Measurements from ENCODE around the gene S100A13.

The S100A13 gene

DNA sequence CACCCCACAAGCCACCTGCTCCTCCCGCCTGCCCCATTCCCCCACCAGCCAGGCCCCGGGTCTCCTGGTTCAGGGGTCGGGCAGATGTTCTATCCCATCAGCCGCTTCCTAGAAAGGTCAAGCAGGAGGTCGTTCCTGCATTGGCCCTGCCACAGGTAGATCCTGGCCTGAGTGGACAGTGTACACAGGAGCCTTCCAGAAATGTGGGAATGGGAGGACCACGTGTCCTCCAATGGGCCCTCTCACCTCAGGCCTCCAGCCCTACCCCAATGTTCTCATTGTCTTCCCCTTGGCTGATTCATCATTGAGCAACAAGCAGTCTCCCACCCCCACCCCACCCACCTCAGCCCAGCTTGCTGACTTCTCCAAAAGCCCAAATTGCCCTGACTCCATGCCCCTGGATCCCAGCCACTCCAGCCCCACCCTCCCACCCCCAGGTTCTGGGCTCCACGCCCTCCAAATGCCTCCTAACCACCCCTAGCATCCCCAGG is 16.4 kb downstream of the S100A13 start:
- no peak for TF ChIP-seq EZH2 (IDR thresholded peaks at IDR 0.05; ENCODE audit: borderline replicate concordance, low read length)
- TF ChIP-seq, protein P1, sequence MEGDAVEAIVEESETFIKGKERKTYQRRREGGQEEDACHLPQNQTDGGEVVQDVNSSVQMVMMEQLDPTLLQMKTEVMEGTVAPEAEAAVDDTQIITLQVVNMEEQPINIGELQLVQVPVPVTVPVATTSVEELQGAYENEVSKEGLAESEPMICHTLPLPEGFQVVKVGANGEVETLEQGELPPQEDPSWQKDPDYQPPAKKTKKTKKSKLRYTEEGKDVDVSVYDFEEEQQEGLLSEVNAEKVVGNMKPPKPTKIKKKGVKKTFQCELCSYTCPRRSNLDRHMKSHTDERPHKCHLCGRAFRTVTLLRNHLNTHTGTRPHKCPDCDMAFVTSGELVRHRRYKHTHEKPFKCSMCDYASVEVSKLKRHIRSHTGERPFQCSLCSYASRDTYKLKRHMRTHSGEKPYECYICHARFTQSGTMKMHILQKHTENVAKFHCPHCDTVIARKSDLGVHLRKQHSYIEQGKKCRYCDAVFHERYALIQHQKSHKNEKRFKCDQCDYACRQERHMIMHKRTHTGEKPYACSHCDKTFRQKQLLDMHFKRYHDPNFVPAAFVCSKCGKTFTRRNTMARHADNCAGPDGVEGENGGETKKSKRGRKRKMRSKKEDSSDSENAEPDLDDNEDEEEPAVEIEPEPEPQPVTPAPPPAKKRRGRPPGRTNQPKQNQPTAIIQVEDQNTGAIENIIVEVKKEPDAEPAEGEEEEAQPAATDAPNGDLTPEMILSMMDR (IDR thresholded peaks at IDR 0.05; ENCODE audit: low read length), result no peak

DNA sequence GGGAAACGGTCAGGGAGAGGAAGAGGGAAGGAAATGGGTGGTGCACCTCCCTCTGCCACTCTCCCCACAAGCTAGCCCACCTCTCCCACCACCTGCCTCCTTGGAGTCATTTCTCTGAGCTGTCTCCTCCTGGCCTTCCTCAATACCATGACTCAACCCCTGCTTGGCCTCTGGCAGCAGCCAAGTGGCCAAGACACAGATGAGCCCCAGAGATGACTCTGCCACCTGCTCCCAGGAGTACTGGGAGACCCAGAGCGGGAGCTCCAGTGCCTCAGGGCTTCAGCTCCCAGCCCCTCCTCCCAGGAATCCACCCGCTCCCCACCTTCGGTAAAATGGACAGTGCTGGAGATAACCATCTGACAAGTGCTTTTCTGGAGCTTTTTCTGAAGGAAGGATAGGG is 17.0 kb downstream of the S100A13 start:
- no peaks in the 10 kb centered on the region for H3F3A ChIP-seq (ENCODE audit: insufficient read depth, low read length)
- H3K4me2 ChIP-seq (ENCODE audit: low read length), result no peak overlapping the region
- no peaks in the 10 kb centered on the region for H3K79me2 ChIP-seq (ENCODE audit: insufficient read depth, low read length)
- H3K9ac ChIP-seq (ENCODE audit: low read length), result no peak overlapping the region
- no peaks in the 10 kb centered on the region for H3K9me3 ChIP-seq (ENCODE audit: low read length)
- no peak overlapping the region for H2AFZ ChIP-seq (ENCODE audit: low read length)
- no peaks in the 10 kb centered on the region for H4K20me1 ChIP-seq (ENCODE audit: insufficient read depth, low read length)
- no peak overlapping the region for H3K4me3 ChIP-seq (ENCODE audit: low read depth, low read length, poor library complexity, severe bottlenecking)
- no peaks in the 10 kb centered on the region for H3K9me2 ChIP-seq (ENCODE audit: low read depth, low read length)
- H3K27ac ChIP-seq (ENCODE audit: low read depth, low read length, poor library complexity, severe bottlenecking), result no peak overlapping the region
- no peaks in the 10 kb centered on the region for H3K36me3 ChIP-seq (ENCODE audit: insufficient read depth, low read length)
- no peaks in the 10 kb centered on the region for H3K4me1 ChIP-seq (ENCODE audit: insufficient read depth, low read length, severe bottlenecking)
- H3K27me3 ChIP-seq (ENCODE audit: insufficient read depth, low read length), result no peaks in the 10 kb centered on the region; the same call in 1 of the 2 replicates
- TF ChIP-seq, protein P1 (IDR thresholded peaks at IDR 0.05; ENCODE audit: low read length), result no peak
- TF ChIP-seq EZH2 (IDR thresholded peaks at IDR 0.05; ENCODE audit: borderline replicate concordance, low read length), result no peak

More for the DNA sequence above, 16.4 kb downstream of the S100A13 start:
- Histone ChIP-seq H3K9me3 (ENCODE audit: low read length) (no peaks in the 10 kb centered on the region), H3K36me3 (ENCODE audit: insufficient read depth, low read length) (no peaks in the 10 kb centered on the region), H3F3A (ENCODE audit: insufficient read depth, low read length) (no peaks in the 10 kb centered on the region), H3K4me2 (ENCODE audit: low read length) (no peak overlapping the region), H4K20me1 (ENCODE audit: insufficient read depth, low read length) (no peaks in the 10 kb centered on the region), H3K9me2 (ENCODE audit: low read depth, low read length) (no peaks in the 10 kb centered on the region), H3K79me2 (ENCODE audit: insufficient read depth, low read length) (no peaks in the 10 kb centered on the region), H2AFZ (ENCODE audit: low read length) (no peak overlapping the region), H3K27ac (ENCODE audit: low read depth, low read length, poor library complexity, severe bottlenecking) (no peak overlapping the region), H3K27me3 (ENCODE audit: insufficient read depth, low read length) (no peaks in the 10 kb centered on the region; the same call in 1 of the 2 replicates), H3K9ac (ENCODE audit: low read length) (no peak overlapping the region), H3K4me1 (ENCODE audit: insufficient read depth, low read length, severe bottlenecking) (no peaks in the 10 kb centered on the region), H3K4me3 (ENCODE audit: low read depth, low read length, poor library complexity, severe bottlenecking) (no peak overlapping the region)

DNA sequence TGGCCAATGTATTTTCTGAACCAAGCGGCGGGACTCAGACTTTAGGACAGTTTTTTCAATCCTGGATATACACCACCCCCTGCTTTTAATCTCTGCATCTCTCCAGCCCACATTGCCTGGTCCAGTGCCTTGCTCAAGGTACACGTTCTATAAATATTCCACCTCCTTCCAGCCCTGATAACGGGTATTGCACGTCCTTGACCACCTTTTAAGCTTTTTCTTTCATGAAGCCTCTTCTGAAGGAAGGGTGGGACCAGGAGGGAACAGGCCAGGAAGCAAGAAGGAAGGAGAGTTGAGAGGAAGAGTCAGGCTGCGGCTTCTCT is 17.8 kb downstream of the S100A13 start:
- H3K4me2 ChIP-seq (ENCODE audit: low read length), result no peak overlapping the region
- no peaks in the 10 kb centered on the region for H4K20me1 ChIP-seq (ENCODE audit: insufficient read depth, low read length)
- H3K27ac ChIP-seq (ENCODE audit: low read depth, low read length, poor library complexity, severe bottlenecking), result no peak overlapping the region
- no peak overlapping the region for H2AFZ ChIP-seq (ENCODE audit: low read length)
- no peaks in the 10 kb centered on the region for H3K9me2 ChIP-seq (ENCODE audit: low read depth, low read length)
- H3K27me3 ChIP-seq (ENCODE audit: insufficient read depth, low read length), result no peaks in the 10 kb centered on the region; the same call in 1 of the 2 replicates
- no peaks in the 10 kb centered on the region for H3K4me1 ChIP-seq (ENCODE audit: insufficient read depth, low read length, severe bottlenecking)
- no peak overlapping the region for H3K9ac ChIP-seq (ENCODE audit: low read length)
- H3K36me3 ChIP-seq (ENCODE audit: insufficient read depth, low read length), result no peaks in the 10 kb centered on the region
- no peak overlapping the region for H3K4me3 ChIP-seq (ENCODE audit: low read depth, low read length, poor library complexity, severe bottlenecking)
- no peaks in the 10 kb centered on the region for H3F3A ChIP-seq (ENCODE audit: insufficient read depth, low read length)
- TF ChIP-seq, protein P1 (IDR thresholded peaks at IDR 0.05; ENCODE audit: low read length), result no peak
- no peak for TF ChIP-seq EZH2 (IDR thresholded peaks at IDR 0.05; ENCODE audit: borderline replicate concordance, low read length)
- H3K79me2 ChIP-seq (ENCODE audit: insufficient read depth, low read length), result no peaks in the 10 kb centered on the region
- H3K9me3 ChIP-seq (ENCODE audit: low read length), result no peaks in the 10 kb centered on the region

All from OCI-LY1 (cell line).